ENCODE data around the gene SMAD3. TPM values are rescaled to one million over a fixed set of nuclear protein-coding genes. Genes with fewer than 3 reads are reported as not detected.

The SMAD3 gene
- polyA plus RNA-seq, 1 donor from 2014 or later: 1.0 TPM

DNA sequence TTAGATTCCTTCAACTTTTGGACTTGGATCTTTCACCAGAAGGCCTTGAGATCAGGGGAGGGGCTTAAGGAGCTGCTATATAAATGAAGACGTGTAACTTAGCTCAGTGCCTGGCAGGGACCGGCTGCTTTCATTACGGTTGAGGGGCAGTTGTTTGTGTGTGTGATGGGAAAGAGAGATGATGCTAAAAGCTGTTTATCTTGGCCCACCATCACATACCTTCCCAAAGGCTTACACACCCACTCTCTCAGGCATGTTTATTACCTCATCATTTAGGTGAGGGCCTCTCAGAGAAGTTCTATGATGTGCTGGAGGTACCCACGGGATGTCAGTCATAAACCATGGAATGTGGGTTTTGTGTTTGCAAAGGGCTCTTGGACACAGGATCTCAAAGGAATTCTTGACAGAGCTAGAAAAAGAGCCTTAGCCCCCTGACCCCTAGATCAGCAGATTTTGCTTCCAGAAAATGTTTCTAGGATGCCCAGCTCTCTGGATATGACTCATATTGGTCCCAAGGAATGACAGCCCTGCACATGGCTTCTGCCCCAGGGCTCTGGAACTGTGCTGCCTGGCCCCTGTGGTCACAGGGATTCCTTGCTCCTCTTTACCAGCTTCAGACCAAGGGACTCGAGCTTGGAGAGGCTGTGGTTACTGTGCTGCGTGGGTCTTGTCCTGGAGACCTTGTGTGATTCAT lies 15.9 kb upstream of the SMAD3 start:
- TF ChIP-seq, protein P1, sequence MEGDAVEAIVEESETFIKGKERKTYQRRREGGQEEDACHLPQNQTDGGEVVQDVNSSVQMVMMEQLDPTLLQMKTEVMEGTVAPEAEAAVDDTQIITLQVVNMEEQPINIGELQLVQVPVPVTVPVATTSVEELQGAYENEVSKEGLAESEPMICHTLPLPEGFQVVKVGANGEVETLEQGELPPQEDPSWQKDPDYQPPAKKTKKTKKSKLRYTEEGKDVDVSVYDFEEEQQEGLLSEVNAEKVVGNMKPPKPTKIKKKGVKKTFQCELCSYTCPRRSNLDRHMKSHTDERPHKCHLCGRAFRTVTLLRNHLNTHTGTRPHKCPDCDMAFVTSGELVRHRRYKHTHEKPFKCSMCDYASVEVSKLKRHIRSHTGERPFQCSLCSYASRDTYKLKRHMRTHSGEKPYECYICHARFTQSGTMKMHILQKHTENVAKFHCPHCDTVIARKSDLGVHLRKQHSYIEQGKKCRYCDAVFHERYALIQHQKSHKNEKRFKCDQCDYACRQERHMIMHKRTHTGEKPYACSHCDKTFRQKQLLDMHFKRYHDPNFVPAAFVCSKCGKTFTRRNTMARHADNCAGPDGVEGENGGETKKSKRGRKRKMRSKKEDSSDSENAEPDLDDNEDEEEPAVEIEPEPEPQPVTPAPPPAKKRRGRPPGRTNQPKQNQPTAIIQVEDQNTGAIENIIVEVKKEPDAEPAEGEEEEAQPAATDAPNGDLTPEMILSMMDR (IDR thresholded peaks at IDR 0.05; ENCODE audit: poor library complexity, severe bottlenecking): no peak
- TF ChIP-seq, protein P2, sequence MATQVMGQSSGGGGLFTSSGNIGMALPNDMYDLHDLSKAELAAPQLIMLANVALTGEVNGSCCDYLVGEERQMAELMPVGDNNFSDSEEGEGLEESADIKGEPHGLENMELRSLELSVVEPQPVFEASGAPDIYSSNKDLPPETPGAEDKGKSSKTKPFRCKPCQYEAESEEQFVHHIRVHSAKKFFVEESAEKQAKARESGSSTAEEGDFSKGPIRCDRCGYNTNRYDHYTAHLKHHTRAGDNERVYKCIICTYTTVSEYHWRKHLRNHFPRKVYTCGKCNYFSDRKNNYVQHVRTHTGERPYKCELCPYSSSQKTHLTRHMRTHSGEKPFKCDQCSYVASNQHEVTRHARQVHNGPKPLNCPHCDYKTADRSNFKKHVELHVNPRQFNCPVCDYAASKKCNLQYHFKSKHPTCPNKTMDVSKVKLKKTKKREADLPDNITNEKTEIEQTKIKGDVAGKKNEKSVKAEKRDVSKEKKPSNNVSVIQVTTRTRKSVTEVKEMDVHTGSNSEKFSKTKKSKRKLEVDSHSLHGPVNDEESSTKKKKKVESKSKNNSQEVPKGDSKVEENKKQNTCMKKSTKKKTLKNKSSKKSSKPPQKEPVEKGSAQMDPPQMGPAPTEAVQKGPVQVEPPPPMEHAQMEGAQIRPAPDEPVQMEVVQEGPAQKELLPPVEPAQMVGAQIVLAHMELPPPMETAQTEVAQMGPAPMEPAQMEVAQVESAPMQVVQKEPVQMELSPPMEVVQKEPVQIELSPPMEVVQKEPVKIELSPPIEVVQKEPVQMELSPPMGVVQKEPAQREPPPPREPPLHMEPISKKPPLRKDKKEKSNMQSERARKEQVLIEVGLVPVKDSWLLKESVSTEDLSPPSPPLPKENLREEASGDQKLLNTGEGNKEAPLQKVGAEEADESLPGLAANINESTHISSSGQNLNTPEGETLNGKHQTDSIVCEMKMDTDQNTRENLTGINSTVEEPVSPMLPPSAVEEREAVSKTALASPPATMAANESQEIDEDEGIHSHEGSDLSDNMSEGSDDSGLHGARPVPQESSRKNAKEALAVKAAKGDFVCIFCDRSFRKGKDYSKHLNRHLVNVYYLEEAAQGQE (IDR thresholded peaks at IDR 0.05; ENCODE audit: borderline replicate concordance): no peak
- no peak for TF ChIP-seq EP300 (conservative IDR thresholded peaks at IDR 0.05; ENCODE audit: poor library complexity, severe bottlenecking)
- no peak for TF ChIP-seq RAD21 (conservative IDR thresholded peaks at IDR 0.05)
- TF ChIP-seq SMC3 (conservative IDR thresholded peaks at IDR 0.05; ENCODE audit: poor library complexity): no peak
- no peak for TF ChIP-seq EZH2 (IDR thresholded peaks at IDR 0.05; ENCODE audit: borderline replicate concordance, insufficient read depth, low read length, poor library complexity, severe bottlenecking)
- no peak for TF ChIP-seq POLR2AphosphoS5 (IDR thresholded peaks at IDR 0.05)
- TF ChIP-seq TAF1 (IDR thresholded peaks at IDR 0.05; ENCODE audit: low read depth): no peak
- no peak for TF ChIP-seq MXI1 (conservative IDR thresholded peaks at IDR 0.05; ENCODE audit: poor library complexity, severe bottlenecking)
- no peaks in the 10 kb centered on the region for H3K9me2 ChIP-seq (ENCODE audit: insufficient read depth, low read length)
- no peaks in the 10 kb centered on the region for H3K9me3 ChIP-seq (ENCODE audit: low read length)
- no peak overlapping the region for H3K4me3 ChIP-seq (ENCODE audit: low read length)
- H3K36me3 ChIP-seq (ENCODE audit: insufficient read depth, low read length): no peaks in the 10 kb centered on the region
- H3K9ac ChIP-seq (ENCODE audit: low read length): no peak overlapping the region
- H4K20me1 ChIP-seq (ENCODE audit: insufficient read depth): no peaks in the 10 kb centered on the region
- no peak overlapping the region for H3K27ac ChIP-seq (ENCODE audit: low read length)
- H2AFZ ChIP-seq (ENCODE audit: low read depth, low read length): no peak overlapping the region
- H3K79me2 ChIP-seq (replicated peaks; ENCODE audit: insufficient read depth, low read length): no peaks in the 10 kb centered on the region
- H3K4me2 ChIP-seq (ENCODE audit: low read length): no peak overlapping the region
- no peaks in the 10 kb centered on the region for H3K27me3 ChIP-seq (ENCODE audit: insufficient read depth, low read depth, low read length)
- no peaks in the 10 kb centered on the region for H3F3A ChIP-seq (ENCODE audit: insufficient read depth, low read length, poor library complexity, severe bottlenecking)

DNA sequence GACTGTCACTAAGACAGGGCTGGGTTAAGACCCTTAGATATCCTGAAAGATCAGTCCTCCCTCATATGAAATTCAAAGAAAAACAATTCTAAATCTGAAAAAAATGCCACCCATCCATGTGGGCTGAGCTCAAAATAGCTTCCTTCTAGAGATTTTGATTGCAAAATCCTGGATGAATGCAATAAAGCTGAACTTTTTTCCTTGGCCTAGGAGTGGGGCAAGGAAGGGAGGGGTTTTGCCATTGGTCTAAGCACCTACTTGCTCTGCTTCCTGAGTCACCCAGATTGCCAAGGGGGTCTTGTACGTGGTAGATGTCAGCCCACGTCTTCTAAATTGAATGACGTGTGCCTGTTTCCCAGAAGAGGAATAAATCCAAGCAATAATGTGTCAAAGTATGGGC lies 15.3 kb upstream of the SMAD3 start:
- Histone ChIP-seq H3K9me2 (ENCODE audit: insufficient read depth, low read length) (no peaks in the 10 kb centered on the region), H3K4me2 (ENCODE audit: low read length) (no peak overlapping the region), H3K36me3 (ENCODE audit: insufficient read depth, low read length) (no peaks in the 10 kb centered on the region), H3K9ac (ENCODE audit: low read length) (no peak overlapping the region), H3F3A (ENCODE audit: insufficient read depth, low read length, poor library complexity, severe bottlenecking) (no peaks in the 10 kb centered on the region), H3K4me3 (ENCODE audit: low read length) (no peak overlapping the region), H3K9me3 (ENCODE audit: low read length) (no peaks in the 10 kb centered on the region), H3K27ac (ENCODE audit: low read length) (no peak overlapping the region), H2AFZ (ENCODE audit: low read depth, low read length) (no peak overlapping the region), H3K27me3 (ENCODE audit: insufficient read depth, low read depth, low read length) (no peaks in the 10 kb centered on the region), H4K20me1 (ENCODE audit: insufficient read depth) (no peaks in the 10 kb centered on the region), H3K79me2 (replicated peaks; ENCODE audit: insufficient read depth, low read length) (no peaks in the 10 kb centered on the region)
- TF ChIP-seq SMC3 (conservative IDR thresholded peaks at IDR 0.05; ENCODE audit: poor library complexity): no peak
- no peak for TF ChIP-seq TAF1 (IDR thresholded peaks at IDR 0.05; ENCODE audit: low read depth)
- TF ChIP-seq, protein P2 (IDR thresholded peaks at IDR 0.05; ENCODE audit: borderline replicate concordance): no peak
- TF ChIP-seq, protein P1 (IDR thresholded peaks at IDR 0.05; ENCODE audit: poor library complexity, severe bottlenecking): no peak
- no peak for TF ChIP-seq EZH2 (IDR thresholded peaks at IDR 0.05; ENCODE audit: borderline replicate concordance, insufficient read depth, low read length, poor library complexity, severe bottlenecking)
- TF ChIP-seq MXI1 (conservative IDR thresholded peaks at IDR 0.05; ENCODE audit: poor library complexity, severe bottlenecking): no peak

All from neural cell (in vitro differentiated cells).